Esophagus squamous epithelium (tissue), 5 donors: ENCODE measurements around the gene DAB2. TPM values are rescaled to one million over a fixed set of nuclear protein-coding genes. Genes with fewer than 3 reads are reported as not detected.

Experiments
- DNase-seq: peaks from one replicate; lab custom pipeline; 2025; lab: John Stamatoyannopoulos, UW
- H3K27ac ChIP-seq, 4 donors: fragments of 200-600 bp; sonication (generic); one replicate each; pipeline ENCODE4 v1.5.1; 2016 to 2019; ENCODE audit warnings: mild to moderate bottlenecking in 1 of 4
- H3K27me3 ChIP-seq, 4 donors: fragments of 200-600 bp; sonication (generic); 1 replicate in 3 of 4; 2 replicates in 1 of 4; pipeline versions ENCODE4 v1.5.1 to v1.6.0; 2017 to 2021; ENCODE audit warnings: antibody characterized with exemption in 1 of 4
- H3K36me3 ChIP-seq, 3 donors: fragments of 200-600 bp; sonication (generic); one replicate each; pipeline ENCODE4 v1.5.1; 2016 to 2019
- H3K4me1 ChIP-seq, 3 donors: fragments of 200-600 bp; sonication (generic); one replicate each; pipeline ENCODE4 v1.5.1; 2017 to 2019
- H3K4me3 ChIP-seq, 4 donors: fragments of 200-600 bp; sonication (generic); 1 replicate in 3 of 4; 2 replicates in 1 of 4; pipeline ENCODE4 v1.5.1; 2016 to 2019; ENCODE audit warnings: mild to moderate bottlenecking in 2 of 4, moderate library complexity in 1 of 4
- H3K9me3 ChIP-seq, 3 donors: fragments of 200-600 bp; sonication (generic); one replicate each; pipeline ENCODE4 v1.5.1; 2016 to 2019
- POLR2A ChIP-seq, 4 donors: fragments of 450-650 bp; IDR thresholded peaks; one replicate each; pipeline ENCODE4 v1.6.1; 2017; ENCODE audit warnings: antibody characterized with exemption in 4 of 4, mild to moderate bottlenecking in 4 of 4, moderate library complexity in 3 of 4
- WGBS, 2 donors: methylation state at CpG; one replicate each; pipeline ENCODE4 v1.1.5; 2018; 5-methylcytosine and 5-hydroxymethylcytosine counted together
- intact Hi-C: fragments of 100-400 bp; cut with DNase I; formaldehyde crosslinking; loops from one replicate; pipeline ENCODE4 v1.15.0; 2022
- total RNA-seq, 4 donors: library from RNA; depleted of rRNA; stranded (reverse); fragments of >200 nt; gene quantifications; one replicate each; pipeline ENCODE4 v1.1.0, GENCODE V29; 2016
- TF ChIP-seq, protein P1 (sequence below), 6 experiments: fragments of 450-650 bp in 4 of 6; fragments of 200-600 bp in 2 of 6; sonication (generic) in 2 of 6; IDR thresholded peaks; one replicate each; pipeline ENCODE4 v1.5.1; 2016 to 2019; ENCODE audit warnings: antibody characterized with exemption in 6 of 6, mild to moderate bottlenecking in 4 of 6, moderate library complexity in 4 of 6
- donor health status: DM: yes; HTN: yes; CAD: no.

Gene DAB2
- total RNA-seq, 4 donors from 2014 or later: 0.95 to 35.1 (median 11.8) TPM

DNA sequence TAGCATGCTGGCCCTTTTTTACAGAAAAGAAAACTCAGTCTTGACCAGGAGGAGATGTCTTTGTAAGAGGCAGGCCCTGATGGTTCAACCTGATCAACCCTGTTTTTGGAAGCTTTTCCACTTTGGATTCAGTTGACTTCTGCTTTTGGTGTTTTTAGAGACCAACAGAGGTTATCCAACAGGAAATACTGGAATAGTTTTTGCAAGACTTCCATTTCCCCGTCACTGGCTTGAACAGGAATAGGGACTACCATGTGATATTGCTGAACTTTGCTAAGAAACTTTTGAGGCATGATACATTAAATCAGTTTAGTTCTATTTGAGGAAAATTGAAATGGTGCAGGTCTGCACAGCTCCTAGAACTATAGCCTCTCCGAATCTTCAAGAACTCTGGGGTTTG lies 17.1 kb upstream of the DAB2 start:
- no peak for DNase-seq
- H3K4me3 ChIP-seq: no peak overlapping the region
- intact Hi-C loops: no loop called here
- no peaks in the 10 kb centered on the region for H3K9me3 ChIP-seq
- TF ChIP-seq, protein P1, sequence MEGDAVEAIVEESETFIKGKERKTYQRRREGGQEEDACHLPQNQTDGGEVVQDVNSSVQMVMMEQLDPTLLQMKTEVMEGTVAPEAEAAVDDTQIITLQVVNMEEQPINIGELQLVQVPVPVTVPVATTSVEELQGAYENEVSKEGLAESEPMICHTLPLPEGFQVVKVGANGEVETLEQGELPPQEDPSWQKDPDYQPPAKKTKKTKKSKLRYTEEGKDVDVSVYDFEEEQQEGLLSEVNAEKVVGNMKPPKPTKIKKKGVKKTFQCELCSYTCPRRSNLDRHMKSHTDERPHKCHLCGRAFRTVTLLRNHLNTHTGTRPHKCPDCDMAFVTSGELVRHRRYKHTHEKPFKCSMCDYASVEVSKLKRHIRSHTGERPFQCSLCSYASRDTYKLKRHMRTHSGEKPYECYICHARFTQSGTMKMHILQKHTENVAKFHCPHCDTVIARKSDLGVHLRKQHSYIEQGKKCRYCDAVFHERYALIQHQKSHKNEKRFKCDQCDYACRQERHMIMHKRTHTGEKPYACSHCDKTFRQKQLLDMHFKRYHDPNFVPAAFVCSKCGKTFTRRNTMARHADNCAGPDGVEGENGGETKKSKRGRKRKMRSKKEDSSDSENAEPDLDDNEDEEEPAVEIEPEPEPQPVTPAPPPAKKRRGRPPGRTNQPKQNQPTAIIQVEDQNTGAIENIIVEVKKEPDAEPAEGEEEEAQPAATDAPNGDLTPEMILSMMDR (IDR thresholded peaks at IDR 0.05): no peak
- no peak for TF ChIP-seq POLR2A (IDR thresholded peaks at IDR 0.05)
- H3K27ac ChIP-seq: no peak overlapping the region
- 44 to 59% methylated on average over 2 of the region's 2 CpGs for WGBS, 2 donors
- no peaks in the 10 kb centered on the region for H3K27me3 ChIP-seq
- H3K4me1 ChIP-seq: no peaks in the 10 kb centered on the region
- no peaks in the 10 kb centered on the region for H3K36me3 ChIP-seq

DNA sequence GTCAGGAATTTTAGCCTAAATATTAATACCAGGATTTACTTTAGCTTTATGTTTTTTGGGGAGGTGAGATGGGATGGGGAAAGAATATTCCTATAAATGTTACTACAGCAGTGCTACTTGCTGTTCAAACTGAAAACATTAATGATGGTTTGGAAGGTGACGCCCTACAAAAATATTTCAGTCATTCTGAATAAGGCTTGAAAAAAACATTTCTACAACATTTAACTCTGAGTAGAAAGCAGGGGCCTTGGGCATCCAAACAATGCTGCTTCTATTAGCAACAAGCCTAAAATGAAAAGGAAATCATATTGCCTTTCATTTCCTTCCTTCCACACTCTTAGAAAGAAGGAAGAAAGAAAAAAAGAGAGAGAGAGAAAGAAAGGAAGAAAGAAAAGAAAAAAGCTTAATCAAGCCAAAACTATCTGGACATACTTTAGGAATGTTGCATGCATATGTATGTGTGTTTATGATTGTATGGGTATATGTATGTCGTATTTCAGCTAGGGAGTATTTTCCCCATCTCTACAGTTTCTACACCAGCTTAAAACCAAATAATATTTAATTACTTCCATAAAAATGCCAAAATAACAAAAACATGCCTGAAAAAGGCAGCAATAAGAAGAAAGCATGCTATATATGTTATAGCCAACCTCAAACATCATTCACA lies 16.3 kb upstream of the DAB2 start:
- Histone ChIP-seq H3K9me3 (no peaks in the 10 kb centered on the region), H3K27ac (no peak overlapping the region), H3K36me3 (no peaks in the 10 kb centered on the region), H3K4me1 (no peaks in the 10 kb centered on the region), H3K27me3 (no peaks in the 10 kb centered on the region), H3K4me3 (no peak overlapping the region)
- TF ChIP-seq, protein P1 (IDR thresholded peaks at IDR 0.05): no peak
- no peak for TF ChIP-seq POLR2A (IDR thresholded peaks at IDR 0.05)
- intact Hi-C loops: no loop called here
- 69 to 78% methylated on average over 2 of the region's 2 CpGs for WGBS, 2 donors
- DNase-seq: no peak

DNA sequence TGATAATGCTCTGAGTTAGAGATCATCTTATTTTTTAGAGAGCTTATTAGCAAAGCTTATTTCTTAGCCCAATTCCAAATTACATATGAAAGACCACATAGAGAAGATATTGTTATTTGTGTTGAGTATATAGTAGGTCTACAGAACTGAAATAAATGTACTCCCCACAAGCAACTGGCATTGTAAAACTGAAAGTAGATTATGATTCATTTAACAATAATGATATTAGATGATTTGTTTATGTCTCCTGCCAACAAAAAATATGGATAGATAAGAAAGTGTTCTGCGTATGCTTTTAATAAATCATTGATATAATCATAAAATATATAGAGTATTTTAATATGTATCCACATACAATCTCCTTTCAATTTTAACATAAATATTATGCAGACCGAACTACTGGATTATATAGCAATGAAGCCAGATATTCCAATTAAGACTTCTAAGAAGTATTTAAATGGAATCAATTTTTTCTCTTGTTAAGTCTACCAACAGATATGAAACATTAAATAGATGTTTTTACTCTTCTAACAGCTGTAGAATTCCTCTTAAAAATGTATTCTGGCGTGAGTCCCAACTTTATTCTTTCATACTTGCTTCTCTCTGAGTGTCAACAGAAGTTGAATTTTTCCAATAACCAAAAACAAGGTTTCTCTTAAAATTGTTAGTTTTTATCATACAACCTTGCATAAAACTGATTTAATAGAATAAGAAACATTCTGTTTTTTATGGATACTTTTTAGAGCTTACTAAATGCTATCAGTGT lies 15.6 kb upstream of the DAB2 start:
- no peak overlapping the region for H3K4me3 ChIP-seq
- no peak for DNase-seq
- H3K36me3 ChIP-seq: no peaks in the 10 kb centered on the region
- WGBS, 2 donors: 75 to 77% methylated on average over 3 of the region's 3 CpGs
- TF ChIP-seq, protein P1 (IDR thresholded peaks at IDR 0.05): no peak
- no peak for TF ChIP-seq POLR2A (IDR thresholded peaks at IDR 0.05)
- intact Hi-C loops: no loop called here
- no peaks in the 10 kb centered on the region for H3K27me3 ChIP-seq
- H3K27ac ChIP-seq: no peak overlapping the region
- H3K4me1 ChIP-seq: no peaks in the 10 kb centered on the region
- H3K9me3 ChIP-seq: no peaks in the 10 kb centered on the region

DNA sequence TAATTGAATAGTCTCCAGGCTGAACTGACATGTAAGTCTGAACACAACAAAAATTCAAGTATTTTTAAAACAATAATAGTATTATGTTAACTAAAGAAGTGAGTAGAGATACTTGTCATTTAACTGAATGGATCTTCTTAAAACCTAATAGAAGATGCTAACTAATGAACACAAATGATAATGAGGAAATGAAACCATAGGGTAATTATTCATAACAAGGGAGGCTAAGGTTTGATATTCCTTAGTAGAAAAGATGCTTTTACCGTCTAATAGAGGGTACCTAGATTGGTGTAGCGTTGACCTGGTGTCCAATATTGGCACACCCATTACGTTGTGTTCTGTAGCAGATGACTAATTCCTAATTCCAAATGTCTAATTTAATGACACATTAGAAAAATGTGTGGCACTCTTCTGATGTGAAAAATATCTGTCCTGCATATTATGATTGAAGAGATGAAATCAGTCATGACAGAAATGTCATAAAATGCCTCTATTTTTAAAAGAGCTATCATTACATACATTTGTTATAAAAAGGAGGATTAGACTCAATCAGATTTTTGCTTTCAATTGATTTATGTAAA lies 14.9 kb upstream of the DAB2 start:
- no peak overlapping the region for H3K4me3 ChIP-seq
- DNase-seq: no peak
- WGBS, 2 donors: 71 to 73% methylated on average over 3 of the region's 3 CpGs
- H3K9me3 ChIP-seq: no peaks in the 10 kb centered on the region
- intact Hi-C loops: no loop called here
- no peak overlapping the region for H3K27ac ChIP-seq
- no peaks in the 10 kb centered on the region for H3K4me1 ChIP-seq
- no peaks in the 10 kb centered on the region for H3K27me3 ChIP-seq
- H3K36me3 ChIP-seq: no peaks in the 10 kb centered on the region
- no peak for TF ChIP-seq POLR2A (IDR thresholded peaks at IDR 0.05)
- TF ChIP-seq, protein P1 (IDR thresholded peaks at IDR 0.05): no peak

DNA sequence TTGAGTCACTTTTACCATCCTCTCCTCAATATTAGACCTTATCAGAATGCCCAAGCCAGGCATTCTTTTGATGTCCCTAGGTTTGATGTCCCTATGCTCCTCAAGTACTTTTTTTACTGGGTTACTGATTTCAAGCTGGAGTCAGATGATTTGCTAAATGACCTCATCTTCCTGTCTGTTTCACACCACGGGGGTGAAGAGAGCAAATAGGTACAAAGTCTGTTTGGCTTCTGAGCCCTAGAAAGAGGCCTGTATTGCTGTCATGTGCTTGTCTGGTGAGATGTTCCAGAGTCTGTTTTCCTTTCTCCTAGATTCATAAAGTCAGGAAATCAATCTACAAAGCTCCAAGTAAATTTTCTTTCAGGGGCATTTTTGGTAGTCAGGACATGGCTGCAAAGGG lies 12.7 kb upstream of the DAB2 start:
- TF ChIP-seq, protein P1 (IDR thresholded peaks at IDR 0.05): no peak
- TF ChIP-seq POLR2A (IDR thresholded peaks at IDR 0.05): no peak
- H3K9me3 ChIP-seq: no peaks in the 10 kb centered on the region
- no peaks in the 10 kb centered on the region for H3K4me1 ChIP-seq
- intact Hi-C loops: no loop called here
- DNase-seq: no peak
- no peak overlapping the region for H3K27ac ChIP-seq
- no peak overlapping the region for H3K4me3 ChIP-seq
- 7 to 14% methylated on average over 1 of the region's 1 CpG for WGBS, 2 donors
- no peaks in the 10 kb centered on the region for H3K27me3 ChIP-seq
- H3K36me3 ChIP-seq: no peaks in the 10 kb centered on the region
